ENCODE measurements around the gene TANGO2.
A peak's percentile ranks its signal among the peaks of the same experiment; 100 is the strongest.

The TANGO2 gene

GRCh38 chr22:20027966-20028854 lies 7.3 kb downstream of the TANGO2 start:
- DNase-seq = no peak

- DNase-seq = no peak
These were observed 8.1 kb downstream of the TANGO2 start for GRCh38 chr22:20028855-20029549.

- DNase-seq = no peak
These were observed 8.8 kb downstream of the TANGO2 start for GRCh38 chr22:20029550-20030225.

DNA sequence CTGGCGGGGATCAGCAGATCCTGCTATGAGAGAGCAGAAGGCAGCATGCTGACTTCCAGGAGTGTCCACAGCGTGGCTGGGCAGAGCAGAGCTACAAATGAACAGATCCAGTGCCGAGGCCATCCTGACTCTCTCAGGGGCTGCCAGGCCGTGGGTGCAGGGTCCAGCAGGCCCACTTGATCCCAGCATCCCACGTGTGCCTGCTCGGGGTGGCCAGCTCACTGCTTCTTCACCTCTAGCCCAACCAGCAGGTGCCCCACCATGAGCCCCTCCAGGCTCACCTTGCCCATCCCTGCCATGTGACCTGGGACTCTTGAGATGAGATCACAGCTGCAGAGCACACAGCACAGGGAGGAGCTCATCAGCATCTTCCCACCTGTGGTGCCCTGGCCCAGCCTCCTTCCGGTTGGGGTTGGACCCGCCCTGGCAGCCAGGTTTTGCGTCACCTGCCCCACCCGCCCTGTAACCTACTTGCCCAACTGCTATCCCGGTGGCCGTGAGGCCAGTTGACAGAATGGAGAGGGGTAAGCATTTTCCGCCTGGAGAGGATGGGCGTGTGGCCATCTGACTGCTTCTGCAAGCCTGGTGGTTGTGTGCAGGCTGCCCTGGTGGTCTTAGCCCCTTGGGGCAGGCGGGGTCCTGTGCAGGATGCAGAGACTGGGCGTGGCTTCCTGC lies 11.0 kb downstream of the TANGO2 start:
- no peak for DNase-seq

GRCh38 chr22:20032407-20032991 lies 11.6 kb downstream of the TANGO2 start:
- no peak for DNase-seq

- no peak for DNase-seq
These were observed 12.3 kb downstream of the TANGO2 start for GRCh38 chr22:20033045-20033706.

- no peak for DNase-seq
These were observed 13.2 kb downstream of the TANGO2 start for GRCh38 chr22:20034143-20034542.

- no peak for DNase-seq
These were observed 14.6 kb downstream of the TANGO2 start for GRCh38 chr22:20035375-20036083.

- DNase-seq = no peak
These were observed 15.2 kb downstream of the TANGO2 start for GRCh38 chr22:20036084-20036482.

- DNase-seq = no peak
These were observed 15.9 kb downstream of the TANGO2 start for GRCh38 chr22:20036535-20037392.

GRCh38 chr22:20037419-20037818 lies 16.5 kb downstream of the TANGO2 start:
- DNase-seq = no peak

- no peak for DNase-seq
These were observed 17.7 kb downstream of the TANGO2 start for GRCh38 chr22:20038574-20038973.

DNA sequence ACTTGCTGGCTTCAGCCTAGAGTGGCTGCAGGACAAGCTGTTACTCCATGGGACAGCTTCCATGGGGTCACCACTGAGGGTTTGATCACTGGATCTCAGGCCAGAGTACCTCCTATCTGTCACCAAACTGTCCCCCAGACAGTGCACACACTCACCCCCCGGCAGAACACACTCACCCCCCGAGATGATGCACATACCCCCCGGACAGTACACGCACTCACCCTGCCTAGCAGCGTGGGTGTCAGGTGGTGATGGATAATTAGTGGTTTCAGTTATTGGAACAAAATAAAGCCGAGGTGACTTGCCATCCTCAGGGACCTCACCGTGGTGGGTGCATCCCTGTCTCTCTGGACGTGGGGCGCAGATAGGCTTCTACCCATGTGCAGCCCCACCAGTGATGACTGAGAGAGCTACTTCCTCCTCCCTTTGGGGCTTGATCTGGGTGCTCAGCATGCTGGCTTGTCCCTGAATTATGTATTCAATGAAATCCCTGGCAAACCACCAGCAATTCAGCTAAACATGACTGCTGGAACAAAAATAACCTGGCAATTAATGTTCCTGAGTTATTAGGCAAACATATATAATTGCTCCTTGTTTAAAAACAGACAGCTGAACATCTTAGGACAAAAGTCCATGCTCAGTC lies 18.9 kb downstream of the TANGO2 start:
- DNase-seq = no peak

DNA sequence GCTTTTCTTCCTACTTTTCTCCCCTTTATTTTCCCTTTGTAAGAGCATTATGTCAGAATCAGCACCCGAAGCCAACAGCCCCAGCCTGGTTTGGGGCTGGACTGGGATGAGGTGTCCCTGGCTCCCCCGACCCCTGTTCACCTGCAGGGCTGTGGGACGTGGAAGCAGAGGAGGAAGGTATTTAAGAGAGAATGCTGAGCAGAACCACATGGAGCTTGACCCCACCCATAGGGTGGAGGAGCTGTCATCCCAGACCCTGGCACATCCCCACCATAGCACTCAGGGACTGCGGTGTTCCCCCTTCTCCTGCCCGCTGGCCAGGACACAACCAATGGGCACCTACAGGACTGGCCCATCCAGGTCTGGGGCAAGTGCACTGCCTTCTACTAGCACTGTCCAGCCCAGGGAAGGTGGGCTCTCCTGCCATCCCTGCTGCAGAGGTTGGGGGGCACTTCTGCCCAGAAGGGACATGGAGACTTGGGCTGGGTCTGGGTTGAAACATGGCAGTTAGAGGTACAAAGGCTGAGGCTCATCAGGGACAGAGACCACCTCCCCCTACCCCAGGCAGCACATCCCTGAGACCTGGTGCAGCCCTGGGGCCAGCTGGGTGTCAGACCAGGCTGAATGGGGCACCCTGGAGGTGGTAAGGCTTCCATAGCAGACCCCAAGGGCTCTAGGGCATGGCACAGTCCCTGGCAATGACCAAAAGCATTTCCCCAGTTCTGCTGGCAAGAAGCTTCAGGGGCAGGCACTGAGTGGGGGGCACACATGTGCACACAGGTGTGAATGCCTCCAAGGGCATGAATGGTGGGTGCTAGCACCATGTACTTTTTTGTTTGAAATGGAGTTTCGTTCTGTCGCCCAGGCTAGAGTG lies 19.7 kb downstream of the TANGO2 start:
- no peak for DNase-seq

DNA sequence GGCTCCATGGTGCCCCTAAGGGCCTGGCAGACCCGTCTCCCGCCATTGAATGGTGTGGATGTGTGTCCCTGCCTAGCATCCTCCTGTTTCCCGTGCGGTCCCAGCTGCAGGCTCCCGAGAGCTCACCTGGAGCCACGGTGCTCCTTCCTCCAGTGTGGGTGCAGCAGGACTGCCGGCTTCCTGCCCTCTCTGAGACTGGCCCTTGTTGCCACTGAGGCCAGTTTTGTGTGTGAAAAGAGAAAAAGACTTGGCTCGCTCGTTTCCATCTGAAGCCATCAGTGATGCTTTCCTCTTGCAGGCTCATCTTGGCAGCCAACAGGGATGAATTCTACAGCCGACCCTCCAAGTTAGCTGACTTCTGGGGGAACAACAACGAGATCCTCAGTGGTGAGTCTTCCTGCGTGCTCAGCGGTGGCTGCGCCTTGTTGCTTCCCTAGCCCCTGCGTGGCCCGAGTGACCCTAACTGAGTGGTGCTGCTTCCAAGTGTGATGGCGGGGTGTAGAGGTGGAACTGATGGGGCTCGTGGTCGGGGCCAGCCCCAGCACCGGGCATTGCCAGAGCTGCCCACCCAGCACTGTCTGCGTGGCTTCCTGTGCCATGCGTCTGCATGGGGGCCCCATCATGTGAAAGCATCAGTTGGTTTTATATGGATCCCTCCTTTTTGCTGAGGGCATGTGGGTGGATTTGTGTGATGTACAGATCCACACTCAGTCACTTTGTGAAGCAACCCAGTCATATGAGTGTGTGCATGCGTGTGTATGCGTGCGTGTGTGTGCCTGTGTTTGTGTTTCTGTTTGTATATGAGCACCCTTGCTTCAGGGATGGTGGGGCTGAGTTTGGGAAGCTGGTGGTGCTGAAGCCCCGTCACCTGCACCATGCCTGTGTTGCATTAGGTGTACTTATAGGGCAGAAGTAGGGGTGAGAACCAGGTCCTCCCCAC lies 22.4 kb downstream of the TANGO2 start:
- no peak for DNase-seq

GRCh38 chr22:20043997-20044342 lies 23.1 kb downstream of the TANGO2 start:
- DNase-seq = no peak

DNA sequence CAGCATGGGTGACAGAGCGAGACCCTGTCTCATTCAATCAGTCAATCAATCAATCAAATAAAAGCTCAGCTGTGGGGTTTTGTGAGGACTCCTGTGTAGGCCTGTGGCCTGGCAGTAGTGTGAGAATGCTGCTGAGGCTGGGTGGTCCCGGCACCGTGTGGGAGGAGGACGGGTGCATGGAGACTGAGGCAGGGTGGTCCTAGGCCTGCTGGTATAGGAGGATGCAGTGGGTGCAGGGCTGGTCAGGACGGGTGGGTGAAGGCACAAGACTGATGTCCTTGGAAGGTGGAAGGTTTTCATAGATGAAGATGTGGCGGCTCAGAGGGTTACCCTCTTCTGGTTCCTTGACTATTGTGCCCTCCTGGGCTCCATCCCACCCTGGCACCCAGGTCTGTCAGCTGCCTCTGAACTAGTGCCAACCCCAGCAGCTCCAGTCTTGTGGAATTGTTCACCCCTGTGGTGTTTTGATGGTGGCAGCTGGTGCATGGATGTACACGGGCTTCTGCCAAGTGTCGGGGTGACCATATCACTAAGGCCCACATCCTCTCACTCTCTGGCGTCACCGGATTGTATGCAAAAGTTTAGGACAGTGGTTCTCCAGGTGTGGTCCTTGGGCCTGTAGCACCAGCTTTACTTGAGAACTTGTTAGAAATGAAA lies 23.7 kb downstream of the TANGO2 start:
- peak; percentile 58 for DNase-seq
